CD4-positive, alpha-beta T cell (primary cell): Measurements from ENCODE around the gene TMEM131L. TPM values are rescaled to one million over a fixed set of nuclear protein-coding genes. Genes with fewer than 3 reads are reported as not detected.
A peak's percentile ranks its signal among the peaks of the same experiment; 100 is the strongest.

Experiments
- ATAC-seq: fragments of 200-7000 bp; cut with Tn5 transposase; one replicate; pipeline ENCODE4 v1.10.0; 2022; ENCODE audit warnings: mild to moderate bottlenecking; ENCODE audit not compliant: poor library complexity
- CTCF ChIA-PET: fragments of 350-600 bp; sonication (Branson Sonifier 250); formaldehyde crosslinking; loops from one replicate; lab custom pipeline; 2021; ENCODE audit warnings: antibody characterized with exemption, inconsistent platforms; lab: Charles Lee
- POLR2A ChIA-PET: fragments of 350-600 bp; sonication (Branson Sonifier 250); formaldehyde crosslinking; loops from one replicate; lab custom pipeline; 2021; ENCODE audit warnings: antibody characterized with exemption, inconsistent platforms; lab: Charles Lee
- DNase-seq, 14 experiments: peaks; one replicate each; pipeline ENCODE4 v3.0.0-alpha.2; 2013 to 2020; ENCODE audit warnings: mixed read lengths in 2 of 14
- H3K27ac ChIP-seq, 2 donors: one replicate each; pipeline versions ENCODE4 v1.5.1 to v1.7.0; 2013; ENCODE audit warnings: low read length in 2 of 2, low read depth in 1 of 2, mild to moderate bottlenecking in 1 of 2
- H3K27me3 ChIP-seq, 2 experiments: 1 replicate in 1 of 2; 2 replicates in 1 of 2; pipeline versions ENCODE4 v1.6.1 to v1.7.0; 2013; ENCODE audit warnings: low read length in 2 of 2, control low read depth in 1 of 2, mild to moderate bottlenecking in 1 of 2, moderate library complexity in 1 of 2; ENCODE audit not compliant: insufficient read depth in 2 of 2, control insufficient read depth in 1 of 2
- H3K36me3 ChIP-seq: one replicate; pipeline ENCODE4 v1.6.1; 2013; ENCODE audit warnings: low read length, control low read depth; ENCODE audit not compliant: insufficient read depth
- H3K4me1 ChIP-seq: one replicate; pipeline ENCODE4 v1.6.1; 2013; ENCODE audit warnings: low read length, control low read depth; ENCODE audit not compliant: insufficient read depth
- H3K4me3 ChIP-seq: one replicate; pipeline ENCODE4 v1.5.1; 2013; ENCODE audit warnings: mild to moderate bottlenecking, low read length, moderate library complexity
- H3K9me3 ChIP-seq, 2 experiments: 1 replicate in 1 of 2; 2 replicates in 1 of 2; pipeline versions ENCODE4 v1.6.1 to v1.7.0; 2013; ENCODE audit warnings: low read length in 2 of 2, mild to moderate bottlenecking in 2 of 2, control low read depth in 1 of 2, moderate library complexity in 1 of 2; ENCODE audit not compliant: control insufficient read depth in 1 of 2, insufficient read depth in 1 of 2
- H3K27ac Mint-ChIP-seq: one replicate; pipeline ENCODE4 v1.8.0; 2020; ENCODE audit warnings: mixed read lengths
- H3K27me3 Mint-ChIP-seq: one replicate; pipeline ENCODE4 v1.8.0; 2021; ENCODE audit warnings: mixed read lengths
- H3K36me3 Mint-ChIP-seq: one replicate; pipeline ENCODE4 v1.8.0; 2021; ENCODE audit warnings: low read depth, mixed read lengths
- H3K4me1 Mint-ChIP-seq: one replicate; pipeline ENCODE4 v1.8.0; 2021; ENCODE audit warnings: low read depth, mixed read lengths
- H3K4me3 Mint-ChIP-seq: one replicate; pipeline ENCODE4 v1.8.0; 2020; ENCODE audit warnings: mild to moderate bottlenecking, mixed read lengths
- H3K9me3 Mint-ChIP-seq: one replicate; pipeline ENCODE4 v1.8.0; 2020; ENCODE audit warnings: mixed read lengths
- intact Hi-C, 2 experiments: fragments of 100-400 bp; cut with DNase I in 1 of 2; cut with micrococcal nuclease in 1 of 2; formaldehyde crosslinking; loops; one replicate each; pipeline versions ENCODE4 v1.15.1 to v1.9.0; 2023 to 2025; cut with DNase I, micrococcal nuclease
- total RNA-seq, 174 experiments: library from RNA in 2 of 174; stranded (reverse) in 2 of 174; gene quantifications; one replicate each; pipeline ENCODE4 v1.2.3 and lab custom pipeline; 2021 to 2026
- TF ChIP-seq, protein P1 (sequence below): fragments of 200-600 bp; IDR thresholded peaks from one replicate; pipeline ENCODE4 v1.8.0; 2022; ENCODE audit warnings: antibody characterized with exemption, mild to moderate bottlenecking

Gene TMEM131L
- total RNA-seq, 2 experiments from 2014 or later = 101 to 106 TPM

- H3K27ac Mint-ChIP-seq = no peak overlapping the region
- H3K4me1 ChIP-seq = no peaks in the 10 kb centered on the region
- CTCF ChIA-PET = interaction anchor here (1.1 kb wide), 1 partner anchor 51 kb away, joined by 3 read pairs; no protein-coding TSS in a partner anchor
These were observed 203.7 kb downstream of the TMEM131L start for GRCh38 chr4:153669838-153670237.

DNA sequence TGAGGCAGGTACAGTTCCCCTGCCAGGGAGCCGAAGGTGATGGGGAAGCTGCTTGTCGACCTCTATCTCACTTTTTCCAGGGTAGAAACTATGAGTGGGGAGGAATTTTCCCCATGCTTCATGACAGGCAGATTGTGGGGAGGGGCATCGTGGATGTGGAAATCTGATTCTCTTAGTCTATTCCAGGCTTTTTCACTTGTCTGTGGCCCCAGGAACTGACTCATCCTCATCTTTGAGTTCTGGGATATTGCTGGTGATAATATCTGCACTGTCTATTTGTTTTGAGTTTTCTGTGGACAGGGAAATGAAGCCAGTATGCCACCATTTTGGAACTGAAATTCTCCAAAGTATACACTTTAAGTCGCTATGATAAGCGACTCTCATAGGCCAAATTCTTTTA lies 210.3 kb downstream of the TMEM131L start:
- Histone ChIP-seq H3K27me3 (no peaks in the 10 kb centered on the region), H3K4me1 (no peaks in the 10 kb centered on the region), H3K36me3 (no peaks in the 10 kb centered on the region), H3K27ac (no peak overlapping the region), H3K4me3 (no peak overlapping the region), H3K9me3 (peaks cover 5 to 29% of the 10 kb centered on the region in 2 experiments)
- Mint-ChIP-seq H3K4me3 (no peak overlapping the region), H3K9me3 (peaks cover 13% of the 10 kb centered on the region), H3K36me3 (no peaks in the 10 kb centered on the region), H3K4me1 (no peaks in the 10 kb centered on the region), H3K27ac (no peak overlapping the region), H3K27me3 (peaks cover 7% of the 10 kb centered on the region)
- TF ChIP-seq, protein P1, sequence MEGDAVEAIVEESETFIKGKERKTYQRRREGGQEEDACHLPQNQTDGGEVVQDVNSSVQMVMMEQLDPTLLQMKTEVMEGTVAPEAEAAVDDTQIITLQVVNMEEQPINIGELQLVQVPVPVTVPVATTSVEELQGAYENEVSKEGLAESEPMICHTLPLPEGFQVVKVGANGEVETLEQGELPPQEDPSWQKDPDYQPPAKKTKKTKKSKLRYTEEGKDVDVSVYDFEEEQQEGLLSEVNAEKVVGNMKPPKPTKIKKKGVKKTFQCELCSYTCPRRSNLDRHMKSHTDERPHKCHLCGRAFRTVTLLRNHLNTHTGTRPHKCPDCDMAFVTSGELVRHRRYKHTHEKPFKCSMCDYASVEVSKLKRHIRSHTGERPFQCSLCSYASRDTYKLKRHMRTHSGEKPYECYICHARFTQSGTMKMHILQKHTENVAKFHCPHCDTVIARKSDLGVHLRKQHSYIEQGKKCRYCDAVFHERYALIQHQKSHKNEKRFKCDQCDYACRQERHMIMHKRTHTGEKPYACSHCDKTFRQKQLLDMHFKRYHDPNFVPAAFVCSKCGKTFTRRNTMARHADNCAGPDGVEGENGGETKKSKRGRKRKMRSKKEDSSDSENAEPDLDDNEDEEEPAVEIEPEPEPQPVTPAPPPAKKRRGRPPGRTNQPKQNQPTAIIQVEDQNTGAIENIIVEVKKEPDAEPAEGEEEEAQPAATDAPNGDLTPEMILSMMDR = no peak
- DNase-seq (no peak), ATAC-seq (no peak)
- CTCF ChIA-PET = no interaction called here
- POLR2A ChIA-PET = no interaction called here
- intact Hi-C loops = no loop called here

More at GRCh38 chr4:153669838-153670237, 203.7 kb downstream of the TMEM131L start:
- TF ChIP-seq, protein P1 = no peak
- H3K9me3 Mint-ChIP-seq = peaks cover 6% of the 10 kb centered on the region
- intact Hi-C loops = no loop called here
- Histone ChIP-seq H3K27me3 (peaks cover 0 to 5% of the 10 kb centered on the region in 2 experiments), H3K36me3 (no peaks in the 10 kb centered on the region), H3K9me3 (peaks cover 0 to 11% of the 10 kb centered on the region in 2 experiments), H3K4me3 (no peak overlapping the region), H3K27ac (no peak overlapping the region)
- H3K27me3 Mint-ChIP-seq = peaks cover 14% of the 10 kb centered on the region
- H3K36me3 Mint-ChIP-seq = no peaks in the 10 kb centered on the region
- no peak overlapping the region for H3K4me3 Mint-ChIP-seq
- no peaks in the 10 kb centered on the region for H3K4me1 Mint-ChIP-seq
- no peak for DNase-seq
- POLR2A ChIA-PET = no interaction called here
- no peak for ATAC-seq

- ATAC-seq (no peak), DNase-seq (peak in 2 of 14 experiments; percentile 32 to 48)
- no peaks in the 10 kb centered on the region for H3K4me1 ChIP-seq
- H3K27ac ChIP-seq = no peak overlapping the region
- H3K4me1 Mint-ChIP-seq = no peaks in the 10 kb centered on the region
- H3K9me3 Mint-ChIP-seq = peaks cover 13% of the 10 kb centered on the region
- intact Hi-C loops = no loop called here
- CTCF ChIA-PET = no interaction called here
- H3K27me3 Mint-ChIP-seq = peaks cover 12% of the 10 kb centered on the region
- no peak overlapping the region for H3K4me3 Mint-ChIP-seq
- H3K36me3 Mint-ChIP-seq = no peaks in the 10 kb centered on the region
- no peak overlapping the region for H3K4me3 ChIP-seq
- no peaks in the 10 kb centered on the region for H3K27me3 ChIP-seq
- POLR2A ChIA-PET = no interaction called here
- TF ChIP-seq, protein P1 = no peak
- no peak overlapping the region for H3K27ac Mint-ChIP-seq
- H3K9me3 ChIP-seq = peaks cover 5 to 29% of the 10 kb centered on the region in 2 experiments
- H3K36me3 ChIP-seq = no peaks in the 10 kb centered on the region
These were observed 210.8 kb downstream of the TMEM131L start for GRCh38 chr4:153676984-153677383.
